Vagina (tissue), 2 donors: ENCODE measurements around the gene LBP. TPM values are rescaled to one million over a fixed set of nuclear protein-coding genes. Genes with fewer than 3 reads are reported as not detected.

Experiments used
- DNase-seq, 2 donors: peaks; one replicate each; pipeline ENCODE4 v3.0.0-alpha.2; 2017; ENCODE audit errors: extremely low spot score in 2 of 2
- H3K27ac ChIP-seq: fragments of 200-600 bp; sonication (generic); one replicate; pipeline ENCODE4 v1.5.1; 2019
- H3K27me3 ChIP-seq: fragments of 200-600 bp; sonication (generic); one replicate; pipeline ENCODE4 v1.5.1; 2019
- H3K36me3 ChIP-seq, 2 donors: fragments of 200-600 bp; sonication (generic); one replicate each; pipeline ENCODE4 v1.5.1; 2017 to 2019
- H3K4me1 ChIP-seq: fragments of 200-600 bp; sonication (generic); one replicate; pipeline ENCODE4 v1.5.1; 2019
- H3K4me3 ChIP-seq, 2 donors: fragments of 200-600 bp; sonication (generic); 1 replicate in 1 of 2; 2 replicates in 1 of 2; pipeline ENCODE4 v1.5.1; 2016 to 2019
- H3K9me3 ChIP-seq: fragments of 200-600 bp; sonication (generic); one replicate; pipeline ENCODE4 v1.5.1; 2019
- POLR2A ChIP-seq, 2 donors: fragments of 450-650 bp; IDR thresholded peaks; one replicate each; pipeline ENCODE4 v1.6.1; 2017; ENCODE audit warnings: antibody characterized with exemption in 2 of 2, mild to moderate bottlenecking in 2 of 2, moderate library complexity in 2 of 2
- POLR2AphosphoS5 ChIP-seq, 2 donors: sonication (generic); formaldehyde crosslinking; IDR thresholded peaks; one replicate each; pipeline ENCODE4 v1.9.0; 2017; ENCODE audit warnings: antibody characterized with exemption in 2 of 2, mild to moderate bottlenecking in 2 of 2, low read depth in 1 of 2; ENCODE audit not compliant: insufficient read depth in 1 of 2
- intact Hi-C: fragments of 100-400 bp; cut with DNase I; formaldehyde crosslinking; loops from one replicate; pipeline ENCODE4 v1.15.1; 2023
- total RNA-seq: library from RNA; depleted of rRNA; stranded (reverse); fragments of >200 nt; gene quantifications from one replicate; pipeline ENCODE4 v1.2.3, GENCODE V29; 2016
- TF ChIP-seq, protein P1 (sequence below), 3 experiments: fragments of 450-650 bp in 2 of 3; fragments of 200-600 bp in 1 of 3; sonication (generic) in 1 of 3; IDR thresholded peaks; one replicate each; pipeline ENCODE4 v1.5.1; 2017 to 2019; ENCODE audit warnings: antibody characterized with exemption in 3 of 3, mild to moderate bottlenecking in 2 of 3, moderate library complexity in 2 of 3

The LBP gene
- total RNA-seq, 1 donor from 2014 or later = 0.98 TPM

DNA sequence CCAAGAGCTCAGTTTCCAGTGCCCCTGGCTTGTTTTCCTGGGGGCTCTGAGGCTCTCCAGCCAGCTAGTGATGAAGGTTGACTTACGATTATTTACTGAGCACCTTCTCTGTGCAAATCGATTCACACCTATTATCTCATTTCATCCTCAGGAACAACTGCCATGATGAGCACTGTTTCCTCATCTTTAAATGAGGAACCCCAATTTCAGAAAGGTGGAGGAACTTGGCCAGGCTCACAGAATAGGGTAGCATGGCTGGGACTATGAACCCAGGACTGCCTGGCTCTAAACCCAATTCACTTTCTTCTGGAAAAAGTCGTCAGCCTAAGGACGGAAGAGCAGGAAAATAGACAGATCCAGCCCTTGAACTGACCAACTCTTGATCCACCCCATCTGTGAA is 45.8 kb upstream of the LBP start:
- Histone ChIP-seq H3K27ac (peak overlapping the region; percentile 82), H3K4me3 (no peak overlapping the region), H3K4me1 (peaks cover 25% of the 10 kb centered on the region), H3K9me3 (no peaks in the 10 kb centered on the region), H3K27me3 (no peaks in the 10 kb centered on the region), H3K36me3 (no peaks in the 10 kb centered on the region)
- intact Hi-C loops = no loop called here
- TF ChIP-seq, protein P1, sequence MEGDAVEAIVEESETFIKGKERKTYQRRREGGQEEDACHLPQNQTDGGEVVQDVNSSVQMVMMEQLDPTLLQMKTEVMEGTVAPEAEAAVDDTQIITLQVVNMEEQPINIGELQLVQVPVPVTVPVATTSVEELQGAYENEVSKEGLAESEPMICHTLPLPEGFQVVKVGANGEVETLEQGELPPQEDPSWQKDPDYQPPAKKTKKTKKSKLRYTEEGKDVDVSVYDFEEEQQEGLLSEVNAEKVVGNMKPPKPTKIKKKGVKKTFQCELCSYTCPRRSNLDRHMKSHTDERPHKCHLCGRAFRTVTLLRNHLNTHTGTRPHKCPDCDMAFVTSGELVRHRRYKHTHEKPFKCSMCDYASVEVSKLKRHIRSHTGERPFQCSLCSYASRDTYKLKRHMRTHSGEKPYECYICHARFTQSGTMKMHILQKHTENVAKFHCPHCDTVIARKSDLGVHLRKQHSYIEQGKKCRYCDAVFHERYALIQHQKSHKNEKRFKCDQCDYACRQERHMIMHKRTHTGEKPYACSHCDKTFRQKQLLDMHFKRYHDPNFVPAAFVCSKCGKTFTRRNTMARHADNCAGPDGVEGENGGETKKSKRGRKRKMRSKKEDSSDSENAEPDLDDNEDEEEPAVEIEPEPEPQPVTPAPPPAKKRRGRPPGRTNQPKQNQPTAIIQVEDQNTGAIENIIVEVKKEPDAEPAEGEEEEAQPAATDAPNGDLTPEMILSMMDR (IDR thresholded peaks at IDR 0.05) = no peak
- TF ChIP-seq POLR2A (IDR thresholded peaks at IDR 0.05) (no peak), POLR2AphosphoS5 (IDR thresholded peaks at IDR 0.05; ENCODE audit: insufficient read depth in 1 of 2, low read depth in 1 of 2) (no peak)
- no peak for DNase-seq

- H3K36me3 ChIP-seq = no peaks in the 10 kb centered on the region
- H3K9me3 ChIP-seq = no peaks in the 10 kb centered on the region
- no peak overlapping the region for H3K4me3 ChIP-seq
- H3K27ac ChIP-seq = no peak overlapping the region
- no peaks in the 10 kb centered on the region for H3K27me3 ChIP-seq
- H3K4me1 ChIP-seq = peaks cover 25% of the 10 kb centered on the region
- intact Hi-C loops = no loop called here
- DNase-seq = no peak
- TF ChIP-seq POLR2A (IDR thresholded peaks at IDR 0.05) (no peak), POLR2AphosphoS5 (IDR thresholded peaks at IDR 0.05; ENCODE audit: insufficient read depth in 1 of 2, low read depth in 1 of 2) (no peak)
- TF ChIP-seq, protein P1 (IDR thresholded peaks at IDR 0.05) = no peak
Observed at GRCh38 chr20:38301309-38301708, 45.0 kb upstream of the LBP start.

- Histone ChIP-seq H3K27ac (no peak overlapping the region), H3K27me3 (no peaks in the 10 kb centered on the region), H3K9me3 (no peaks in the 10 kb centered on the region), H3K4me1 (peaks cover 25% of the 10 kb centered on the region), H3K4me3 (no peak overlapping the region), H3K36me3 (no peaks in the 10 kb centered on the region)
- TF ChIP-seq POLR2A (IDR thresholded peaks at IDR 0.05) = no peak
- no peak for TF ChIP-seq POLR2AphosphoS5 (IDR thresholded peaks at IDR 0.05; ENCODE audit: insufficient read depth in 1 of 2, low read depth in 1 of 2)
- TF ChIP-seq, protein P1 (IDR thresholded peaks at IDR 0.05) = no peak
- intact Hi-C loops = no loop called here
- DNase-seq = no peak
Observed at GRCh38 chr20:38302786-38303185, 43.5 kb upstream of the LBP start.

DNA sequence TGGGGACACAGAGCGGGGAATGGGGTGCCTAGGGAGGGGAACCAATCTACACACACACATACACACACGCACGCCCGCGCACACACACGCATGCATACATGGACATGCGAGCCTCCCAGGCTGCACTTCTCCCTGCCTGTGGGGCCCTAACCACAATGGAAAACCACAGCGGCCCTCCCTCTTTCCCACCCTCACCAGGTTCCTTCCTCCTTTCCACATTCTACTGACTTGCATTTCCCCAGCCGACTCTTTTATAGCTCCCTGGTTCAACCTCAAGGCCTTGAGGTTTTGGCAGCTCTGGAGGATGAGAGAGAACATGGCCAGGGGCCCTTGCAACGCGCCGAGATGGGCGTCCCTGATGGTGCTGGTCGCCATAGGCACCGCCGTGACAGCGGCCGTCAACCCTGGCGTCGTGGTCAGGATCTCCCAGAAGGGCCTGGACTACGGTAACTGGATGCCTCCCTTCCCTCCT is 42.3 kb upstream of the LBP start, which contains the start of gene BPI:
BPI (plus strand) TSS at position 249 of the 472 bp plus-strand sequence; CDS start at position 317, 68 bp downstream.
- TF ChIP-seq POLR2A (IDR thresholded peaks at IDR 0.05) = no peak
- TF ChIP-seq POLR2AphosphoS5 (IDR thresholded peaks at IDR 0.05; ENCODE audit: insufficient read depth in 1 of 2, low read depth in 1 of 2) = no peak
- TF ChIP-seq, protein P1 (IDR thresholded peaks at IDR 0.05) = no peak
- Histone ChIP-seq H3K4me3 (no peak within 1 kb of the TSS), H3K9me3 (no peaks in the 10 kb centered on the region), H3K27me3 (no peaks in the 10 kb centered on the region), H3K27ac (no peak within 1 kb of the TSS), H3K36me3 (no peaks in the 10 kb centered on the region), H3K4me1 (peaks cover 15% of the 10 kb centered on the region)
- intact Hi-C loops = no loop called here
- no peak for DNase-seq

- DNase-seq = no peak
- no peaks in the 10 kb centered on the region for H3K36me3 ChIP-seq
- H3K27me3 ChIP-seq = no peaks in the 10 kb centered on the region
- peaks cover 5% of the 10 kb centered on the region for H3K4me1 ChIP-seq
- no peak overlapping the region for H3K27ac ChIP-seq
- H3K9me3 ChIP-seq = no peaks in the 10 kb centered on the region
- intact Hi-C loops = no loop called here
- H3K4me3 ChIP-seq = no peak overlapping the region
- no peak for TF ChIP-seq POLR2AphosphoS5 (IDR thresholded peaks at IDR 0.05; ENCODE audit: insufficient read depth in 1 of 2, low read depth in 1 of 2)
- no peak for TF ChIP-seq POLR2A (IDR thresholded peaks at IDR 0.05)
- TF ChIP-seq, protein P1 (IDR thresholded peaks at IDR 0.05) = no peak
Observed at GRCh38 chr20:38304845-38305447, 41.3 kb upstream of the LBP start.
